K562 (cell line): ENCODE measurements around the gene CLEC18A. TPM values are rescaled to one million over a fixed set of nuclear protein-coding genes. Genes with fewer than 3 reads are reported as not detected.

Source experiments
- ATAC-seq: fragments of 200-7000 bp; cut with Tn5 transposase; 3 replicates; pipeline ENCODE4 v1.9.1; 2020; ENCODE audit warnings: moderate library complexity
- BruUV-seq: library from RNA; stranded (reverse); fragments of 400-500 nt; replicated peaks from 2 replicates; lab custom pipeline; 2021; lab: Mats Ljungman, UMichigan
- CTCF ChIA-PET: fragments of 300-600 bp; formaldehyde crosslinking; extraction: SDS; loops from one replicate; lab custom pipeline; 2021; ENCODE audit warnings: low intra/inter-chr PET ratio; lab: Yijun Ruan, JAX
- POLR2A ChIA-PET: fragments of 300-600, 350-650 bp; sonication (Branson Sonifier 250); formaldehyde crosslinking; extraction: SDS; loops from one replicate; lab custom pipeline; 2021; ENCODE audit warnings: antibody characterized with exemption, inconsistent platforms; lab: Yijun Ruan, JAX
- DNase-seq, 4 experiments: peaks; one replicate each; pipeline versions ENCODE4 v3.0.0 to v3.0.0-alpha.2; 2011 to 2018; ENCODE audit warnings: low spot score in 3 of 4, mixed read lengths in 3 of 4; ENCODE audit errors: extremely low read depth in 1 of 4
- FAIRE-seq: peaks from 2 replicates; lab custom pipeline; 2011; peaks lifted over from hg19 to GRCh38; lab: Jason Lieb, UNC
- H2AFZ ChIP-seq: 2 replicates; pipeline ENCODE4 v1.6.0; 2011; ENCODE audit warnings: low read depth, low read length, control low read depth, inconsistent platforms
- H3K27ac ChIP-seq: fragments of 200-600 bp; 3 replicates; pipeline ENCODE4 v1.8.0; 2011; ENCODE audit warnings: low read depth, mild to moderate bottlenecking, control low read depth, inconsistent platforms, low read length, moderate library complexity, mixed read lengths; ENCODE audit errors: extremely low read depth
- H3K27me3 ChIP-seq, 2 experiments: fragments of 300-600 bp in 1 of 2; 2 replicates in 1 of 2; 3 replicates in 1 of 2; pipeline versions ENCODE4 v1.6.0 to v1.8.0; 2011; ENCODE audit warnings: inconsistent platforms in 2 of 2, low read length in 2 of 2, mild to moderate bottlenecking in 1 of 2, mixed read lengths in 1 of 2, moderate library complexity in 1 of 2; ENCODE audit not compliant: control insufficient read depth in 2 of 2, insufficient read depth in 2 of 2
- H3K36me3 ChIP-seq: fragments of 300-600 bp; 3 replicates; pipeline ENCODE4 v1.8.0; 2011; ENCODE audit warnings: mild to moderate bottlenecking, low read length, inconsistent platforms; ENCODE audit not compliant: control insufficient read depth, insufficient read depth
- H3K4me1 ChIP-seq, 2 experiments: fragments of 200-600 bp in 1 of 2; replicated peaks in 1 of 2; 2 replicates in 1 of 2; 3 replicates in 1 of 2; pipeline versions ENCODE4 v1.5.1 to v1.8.0; 2011; ENCODE audit warnings: inconsistent platforms in 2 of 2, low read length in 2 of 2, mild to moderate bottlenecking in 1 of 2, mixed read lengths in 1 of 2, moderate library complexity in 1 of 2; ENCODE audit not compliant: control insufficient read depth in 2 of 2, insufficient read depth in 2 of 2
- H3K4me2 ChIP-seq: 2 replicates; pipeline ENCODE4 v1.6.1; 2011; ENCODE audit warnings: low read length, control low read depth, inconsistent platforms, mixed read lengths; ENCODE audit not compliant: insufficient read depth
- H3K4me3 ChIP-seq: fragments of 200-600 bp; sonication (generic), shearing (Covaris generic); 2 replicates; pipeline ENCODE4 v1.5.1; 2016; ENCODE audit warnings: control low read depth, inconsistent platforms
- H3K79me2 ChIP-seq: fragments of 200-600 bp; 3 replicates; pipeline ENCODE4 v1.8.0; 2011; ENCODE audit warnings: low read length, inconsistent platforms; ENCODE audit not compliant: control insufficient read depth, insufficient read depth
- H3K9ac ChIP-seq, 2 experiments: 2 replicates each; pipeline versions ENCODE4 v1.6.0 to v1.6.1; 2011; ENCODE audit warnings: low read depth in 2 of 2, low read length in 2 of 2, control low read depth in 1 of 2, inconsistent platforms in 1 of 2, mild to moderate bottlenecking in 1 of 2, mixed read lengths in 1 of 2; ENCODE audit not compliant: insufficient read depth in 1 of 2
- H3K9me1 ChIP-seq: one replicate; pipeline ENCODE4 v1.6.0; 2011; ENCODE audit warnings: inconsistent platforms, mild to moderate bottlenecking, low read length, moderate library complexity; ENCODE audit not compliant: control insufficient read depth, insufficient read depth
- H3K9me3 ChIP-seq: replicated peaks from 2 replicates; pipeline ENCODE4 v1.5.1; 2011; ENCODE audit warnings: low read depth, low read length, inconsistent platforms; ENCODE audit not compliant: control insufficient read depth, insufficient read depth
- H4K20me1 ChIP-seq: replicated peaks from 2 replicates; pipeline ENCODE4 v1.6.1; 2011; ENCODE audit warnings: low read length, inconsistent platforms, mixed read lengths; ENCODE audit not compliant: control insufficient read depth, insufficient read depth
- ASH1L ChIP-seq: fragments of 450-650 bp; IDR thresholded peaks from 2 replicates; pipeline ENCODE4 v1.6.1; 2018; ENCODE audit warnings: borderline replicate concordance, mild to moderate bottlenecking, low read depth; ENCODE audit not compliant: partially characterized antibody
- CXXC5 ChIP-seq: fragments of 250-450 bp; sonication (Bioruptor Pico); IDR thresholded peaks from 2 replicates; pipeline ENCODE4 v1.8.0; 2022; ENCODE audit warnings: inconsistent platforms, mild to moderate bottlenecking, moderate library complexity
- MYNN ChIP-seq, 2 experiments: sonication (generic); formaldehyde crosslinking in 1 of 2; IDR thresholded peaks; 2 replicates each; pipeline versions ENCODE4 v1.5.0 to v1.6.1; 2016 to 2020; ENCODE audit warnings: antibody characterized with exemption in 1 of 2, missing genetic modification reagents in 1 of 2
- NR0B1 ChIP-seq: fragments of 450-650 bp; IDR thresholded peaks from one replicate; pipeline ENCODE4 v1.6.1; 2018; ENCODE audit warnings: mild to moderate bottlenecking, moderate library complexity; ENCODE audit not compliant: partially characterized antibody
- NR1H2 ChIP-seq: sonication (generic); formaldehyde crosslinking; IDR thresholded peaks from 2 replicates; pipeline ENCODE4 v1.4.0; 2020; ENCODE audit warnings: mild to moderate bottlenecking, missing genetic modification reagents
- PCBP2 ChIP-seq: fragments of 200-400 bp; formaldehyde crosslinking; IDR thresholded peaks from 2 replicates; pipeline ENCODE4 v1.6.1; 2018; ENCODE audit warnings: low read length, low read depth, mild to moderate bottlenecking, moderate library complexity; ENCODE audit not compliant: poor library complexity, severe bottlenecking
- SRF ChIP-seq, 2 experiments: fragments of 250-450, 450-650 bp in 1 of 2; sonication (Bioruptor Pico) in 1 of 2; sonication (generic) in 1 of 2; formaldehyde crosslinking; IDR thresholded peaks; 2 replicates each; pipeline versions ENCODE4 v1.5.0 to v1.5.1; 2020 to 2022; ENCODE audit warnings: mild to moderate bottlenecking in 1 of 2, missing genetic modification reagents in 1 of 2
- TGIF2 ChIP-seq: sonication (generic); formaldehyde crosslinking; IDR thresholded peaks from 2 replicates; pipeline ENCODE4 v1.8.1; 2022; ENCODE audit warnings: mild to moderate bottlenecking, missing genetic modification reagents, moderate library complexity
- ZBTB33 ChIP-seq: sonication (generic); formaldehyde crosslinking; IDR thresholded peaks from 2 replicates; pipeline ENCODE4 v1.8.1; 2023; ENCODE audit warnings: mild to moderate bottlenecking, missing genetic modification reagents
- ZBTB9 ChIP-seq: fragments of 450-650 bp; formaldehyde crosslinking; IDR thresholded peaks from 2 replicates; pipeline ENCODE4 v1.4.0; 2020; ENCODE audit warnings: mild to moderate bottlenecking, moderate library complexity
- ZMIZ1 ChIP-seq, 2 experiments: fragments of 150-350 bp in 1 of 2; IDR thresholded peaks; 2 replicates each; pipeline ENCODE4 v1.6.1; 2012 to 2016; ENCODE audit warnings: low read depth in 2 of 2, low read length in 2 of 2, mild to moderate bottlenecking in 1 of 2, moderate library complexity in 1 of 2
- ZNF695 ChIP-seq: fragments of 450-650 bp; formaldehyde crosslinking; IDR thresholded peaks from 2 replicates; pipeline ENCODE4 v1.4.0; 2020; ENCODE audit warnings: mild to moderate bottlenecking, moderate library complexity
- WGBS: fragments of 100-300 bp; shearing (Covaris generic); methylation state at CpG from one replicate; pipeline ENCODE4 v1.1.6; 2016; ENCODE audit warnings: low coverage, mixed read lengths; ENCODE audit not compliant: insufficient coverage; ENCODE audit errors: missing lambda C conversion rate; 5-methylcytosine and 5-hydroxymethylcytosine counted together
- in situ Hi-C: fragments of 300-500 bp; cut with MboI; formaldehyde crosslinking; loops from 4 replicates; pipeline ENCODE4 v1.15.0; 2018; ENCODE audit warnings: inconsistent platforms, mixed read lengths
- intact Hi-C: fragments of 100-400 bp; cut with micrococcal nuclease; formaldehyde crosslinking; loops from 2 replicates; pipeline ENCODE4 v1.14.2; 2022
- polyA plus RNA-seq, 8 experiments: library from polyadenylated mRNA; depleted of rRNA in 4 of 8; stranded (reverse) in 5 of 8; unstranded in 3 of 8; fragments of >200 nt; fragmentation: Nextera tagmentation in 2 of 8; fragmentation: Illumina TruSeq in 1 of 8; extraction: Ambion mirVana in 2 of 8; extraction: Trizol in 1 of 8; gene quantifications; 2 replicates each; pipeline versions ENCODE4 v1.2.1 to v1.2.3, GENCODE V29; 2011 to 2014; ENCODE audit warnings: inconsistent platforms in 1 of 8, missing spikeins in 1 of 8
- total RNA-seq, 7 experiments: library from RNA; depleted of rRNA in 6 of 7; stranded (reverse); fragments of >200 nt in 6 of 7; fragmentation: Illumina TruSeq in 2 of 7; extraction: Trizol in 2 of 7; gene quantifications; 2 replicates each; pipeline versions ENCODE4 v1.2.1 to v1.2.3, GENCODE V29; 2011 to 2021; ENCODE audit warnings: low replicate concordance in 1 of 7

Gene CLEC18A
- total and polyA plus RNA-seq, 9 of the 15 experiments (the other 6 are each of a cell fraction or from before 2014, with no cell fraction given): 0.08 to 0.33 (median 0.23) TPM; not detected in 2

- TF ChIP-seq ZMIZ1 (IDR thresholded peaks at IDR 0.05; ENCODE audit: low read depth in 2 of 2, low read length in 2 of 2): no peak
These were observed 15.8 kb upstream of the CLEC18A start (continued) for GRCh38 chr16:69935278-69935711.

GRCh38 chr16:69935740-69936139 lies 15.4 kb upstream of the CLEC18A start:
- Histone ChIP-seq H3K27ac (no peak overlapping the region), H3K4me2 (no peak overlapping the region), H3K9me3 (no peaks in the 10 kb centered on the region), H3K79me2 (no peaks in the 10 kb centered on the region), H3K4me3 (no peak overlapping the region), H3K27me3 (no peaks in the 10 kb centered on the region), H3K9me1 (peaks cover 2% of the 10 kb centered on the region), H2AFZ (no peak overlapping the region), H3K4me1 (no peaks in the 10 kb centered on the region), H3K36me3 (peaks cover 52% of the 10 kb centered on the region; the same call in 1 of the 3 replicates), H3K9ac (no peak overlapping the region), H4K20me1 (no peaks in the 10 kb centered on the region)
- DNase-seq: no peak
- WGBS: 79% methylated on average over 8 of the region's 10 CpGs
- intact Hi-C loops (no loop called here), in situ Hi-C loops (no loop called here)
- BruUV-seq: no TSS peak
- FAIRE-seq: no peak
- ChIA-PET CTCF (no interaction called here), POLR2A (interaction anchor here (0.6 kb wide), 1 partner anchor 510 kb away, joined by 4 read pairs; no protein-coding TSS in a partner anchor)
- ATAC-seq: no peak
- TF ChIP-seq ASH1L (no peak), PCBP2 (no peak), NR0B1 (no peak), ZBTB33 (no peak), NR1H2 (no peak), TGIF2 (no peak), MYNN (IDR thresholded peaks at IDR 0.05) (no peak), MYNN (CRISPR knock-in tag; IDR thresholded peaks at IDR 0.05) (no peak), ZNF695 (CRISPR knock-in tag) (no peak), SRF (CRISPR knock-in tag; IDR thresholded peaks at IDR 0.05) (no peak), ZBTB9 (no peak), CXXC5 (CRISPR knock-in tag) (no peak)
